ENCODE measurements around the gene KRT86. TPM values are rescaled to one million over a fixed set of nuclear protein-coding genes. Genes with fewer than 3 reads are reported as not detected.

Gene KRT86
- total and polyA plus RNA-seq, 2 of the 8 experiments (the other 6 are each of a cell fraction or from before 2014, with no cell fraction given), result 0.12 TPM; not detected in 1

- TF ChIP-seq CHD7 (IDR thresholded peaks at IDR 0.05; ENCODE audit: insufficient replicate concordance, low read length) (no peak), SIRT6 (IDR thresholded peaks at IDR 0.05; ENCODE audit: low read length) (no peak), CHD2 (IDR thresholded peaks at IDR 0.05; ENCODE audit: low read length) (no peak), RAD21 (IDR thresholded peaks at IDR 0.05 in 1 of 2, conservative IDR thresholded peaks at IDR 0.05 in 1 of 2; ENCODE audit: low read depth in 2 of 2, low read length in 2 of 2) (no peak), JUN (IDR thresholded peaks at IDR 0.05; ENCODE audit: low read depth, low read length) (no peak), CBX5 (IDR thresholded peaks at IDR 0.05; ENCODE audit: low read depth, low read length) (no peak), CTBP2 (IDR thresholded peaks at IDR 0.05; ENCODE audit: borderline replicate concordance, insufficient read depth, insufficient read length, low read length) (no peak), EZH2 (IDR thresholded peaks at IDR 0.05; ENCODE audit: low read depth, low read length, severe bottlenecking) (no peak)
Observed at GRCh38 chr12:52227606-52228166, 46.8 kb upstream of the KRT86 start (continued).
